Cardiac muscle cell (in vitro differentiated cells and primary cell): ENCODE results near the gene TPRG1L. TPM values are rescaled to one million over a fixed set of nuclear protein-coding genes. Genes with fewer than 3 reads are reported as not detected.

Experiments used
- DNase-seq, 2 donors: peaks; one replicate each; pipeline versions ENCODE4 v3.0.0 to v3.0.0-alpha.2; 2010 to 2017; ENCODE audit warnings: low read depth in 1 of 2, low spot score in 1 of 2
- H3K27ac ChIP-seq: fragments of 200-600 bp; sonication (generic); 2 replicates; pipeline ENCODE4 v1.5.1; 2016
- H3K27me3 ChIP-seq: fragments of 200-600 bp; sonication (generic); 2 replicates; pipeline ENCODE4 v1.6.0; 2016; ENCODE audit warnings: control low read depth
- H3K36me3 ChIP-seq: fragments of 200-600 bp; sonication (generic); 2 replicates; pipeline ENCODE4 v1.5.1; 2016; ENCODE audit warnings: control low read depth
- H3K4me1 ChIP-seq: fragments of 200-600 bp; sonication (generic); 2 replicates; pipeline ENCODE4 v1.8.1; 2017; ENCODE audit warnings: low read depth, mild to moderate bottlenecking, mixed run types
- H3K4me3 ChIP-seq: fragments of 200-600 bp; sonication (generic); 2 replicates; pipeline ENCODE4 v1.5.1; 2016; ENCODE audit warnings: mild to moderate bottlenecking
- H3K9me3 ChIP-seq: fragments of 200-600 bp; sonication (generic); 2 replicates; pipeline ENCODE4 v1.5.1; 2017; ENCODE audit warnings: low read depth, mild to moderate bottlenecking, control low read depth
- polyA plus RNA-seq: library from polyadenylated mRNA; unstranded; fragments of >200 nt; fragmentation: Nextera tagmentation; extraction: Ambion mirVana; gene quantifications from 2 replicates; pipeline ENCODE4 v1.2.1, GENCODE V29; 2016
- total RNA-seq: library from RNA; depleted of rRNA; stranded (reverse); fragments of >200 nt; gene quantifications from 2 replicates; pipeline ENCODE4 v1.2.3, GENCODE V29; 2016
- TF ChIP-seq, protein P1 (sequence below): IDR thresholded peaks from 2 replicates; pipeline ENCODE4 v1.5.1; 2012; ENCODE audit warnings: low read depth, mild to moderate bottlenecking, low read length

Gene TPRG1L
- total and polyA plus RNA-seq, 2 experiments from 2014 or later = 9.3 to 32.3 TPM

DNA sequence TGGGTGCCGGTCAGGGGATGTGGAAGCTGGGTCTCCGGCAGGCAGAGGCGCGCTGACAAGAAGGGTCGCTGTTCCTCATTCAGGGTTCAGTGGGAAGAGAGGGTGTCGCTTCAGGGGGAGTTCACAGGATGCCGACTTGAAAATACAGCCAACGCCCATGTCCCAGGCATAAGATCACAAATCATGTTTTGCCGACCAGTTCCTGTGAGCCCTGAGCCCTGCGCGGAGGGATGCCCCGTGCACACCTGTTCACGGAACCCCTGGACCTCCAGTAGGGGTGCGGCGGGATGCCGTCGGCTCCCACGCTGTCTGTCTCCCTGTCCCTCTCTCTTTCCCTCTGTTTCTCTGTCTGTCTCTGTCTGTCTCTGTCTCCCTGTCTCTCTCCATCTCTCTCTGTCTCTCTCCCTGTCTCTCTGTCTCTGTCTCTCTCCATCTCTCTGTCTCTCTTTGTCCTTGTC lies 54.3 kb downstream of the TPRG1L start:
- Histone ChIP-seq H3K36me3 (no peaks in the 10 kb centered on the region), H3K4me3 (no peak overlapping the region), H3K9me3 (no peaks in the 10 kb centered on the region), H3K4me1 (no peaks in the 10 kb centered on the region), H3K27ac (no peak overlapping the region), H3K27me3 (peaks cover under 1% of the 10 kb centered on the region)
- TF ChIP-seq, protein P1, sequence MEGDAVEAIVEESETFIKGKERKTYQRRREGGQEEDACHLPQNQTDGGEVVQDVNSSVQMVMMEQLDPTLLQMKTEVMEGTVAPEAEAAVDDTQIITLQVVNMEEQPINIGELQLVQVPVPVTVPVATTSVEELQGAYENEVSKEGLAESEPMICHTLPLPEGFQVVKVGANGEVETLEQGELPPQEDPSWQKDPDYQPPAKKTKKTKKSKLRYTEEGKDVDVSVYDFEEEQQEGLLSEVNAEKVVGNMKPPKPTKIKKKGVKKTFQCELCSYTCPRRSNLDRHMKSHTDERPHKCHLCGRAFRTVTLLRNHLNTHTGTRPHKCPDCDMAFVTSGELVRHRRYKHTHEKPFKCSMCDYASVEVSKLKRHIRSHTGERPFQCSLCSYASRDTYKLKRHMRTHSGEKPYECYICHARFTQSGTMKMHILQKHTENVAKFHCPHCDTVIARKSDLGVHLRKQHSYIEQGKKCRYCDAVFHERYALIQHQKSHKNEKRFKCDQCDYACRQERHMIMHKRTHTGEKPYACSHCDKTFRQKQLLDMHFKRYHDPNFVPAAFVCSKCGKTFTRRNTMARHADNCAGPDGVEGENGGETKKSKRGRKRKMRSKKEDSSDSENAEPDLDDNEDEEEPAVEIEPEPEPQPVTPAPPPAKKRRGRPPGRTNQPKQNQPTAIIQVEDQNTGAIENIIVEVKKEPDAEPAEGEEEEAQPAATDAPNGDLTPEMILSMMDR = no peak
- DNase-seq = no peak

Other genes with a start within 250 kb of the TPRG1L start
- gene ARHGEF16, start 170.3 kb upstream of the TPRG1L start, total RNA-seq = 7.2 and 11.8 TPM in 2 replicates
- gene ARHGEF16, start 170.3 kb upstream of the TPRG1L start, polyA plus RNA-seq = 5.8 and 6.0 TPM in 2 replicates
- gene MEGF6, start 13.5 kb upstream of the TPRG1L start, total RNA-seq = 12.6 and 31.7 TPM in 2 replicates
- 11.1 and 24.5 TPM in 2 replicates for gene MEGF6, start 13.5 kb upstream of the TPRG1L start, polyA plus RNA-seq
- gene WRAP73, start 25.1 kb downstream of the TPRG1L start, total RNA-seq = 21.6 and 24.2 TPM in 2 replicates
- 25.9 and 27.1 TPM in 2 replicates for gene WRAP73, start 25.1 kb downstream of the TPRG1L start, polyA plus RNA-seq
- not detected in 2 replicates for gene TP73, start 27.5 kb downstream of the TPRG1L start, total RNA-seq
- 0.87 and 1.0 TPM in 2 replicates for gene TP73, start 27.5 kb downstream of the TPRG1L start, polyA plus RNA-seq
- gene CCDC27, start 127.4 kb downstream of the TPRG1L start, total RNA-seq = 0.09 TPM in 1 of 2 replicates, not detected in the other
- 0.56 and 0.71 TPM in 2 replicates for gene CCDC27, start 127.4 kb downstream of the TPRG1L start, polyA plus RNA-seq
- 20.9 and 28.4 TPM in 2 replicates for gene SMIM1, start 147.7 kb downstream of the TPRG1L start, total RNA-seq
- 25.8 and 39.3 TPM in 2 replicates for gene SMIM1, start 147.7 kb downstream of the TPRG1L start, polyA plus RNA-seq
- gene LRRC47, start 171.5 kb downstream of the TPRG1L start, total RNA-seq = 53.5 and 67.5 TPM in 2 replicates
- 61.5 and 78.3 TPM in 2 replicates for gene LRRC47, start 171.5 kb downstream of the TPRG1L start, polyA plus RNA-seq
- 17.9 and 21.4 TPM in 2 replicates for gene CEP104, start 232.2 kb downstream of the TPRG1L start, total RNA-seq
- gene CEP104, start 232.2 kb downstream of the TPRG1L start, polyA plus RNA-seq = 26.3 and 32.4 TPM in 2 replicates
- 8.0 and 9.7 TPM in 2 replicates for gene DFFB, start 232.5 kb downstream of the TPRG1L start, total RNA-seq
- 6.5 and 7.2 TPM in 2 replicates for gene DFFB, start 232.5 kb downstream of the TPRG1L start, polyA plus RNA-seq